SJCRH30 (cell line): ENCODE results near the gene MYG1. TPM values are rescaled to one million over a fixed set of nuclear protein-coding genes. Genes with fewer than 3 reads are reported as not detected.
"Not testable (repeated sequence)": the region's sequence is repeated elsewhere in the genome, so short reads cannot be mapped to it uniquely, and the experiment has no call there.

Experiments used
- DNase-seq, 2 experiments: peaks; one replicate each; pipeline ENCODE4 v3.0.0-alpha.2; 2015 to 2020
- H3K27ac ChIP-seq: fragments of 250-450 bp; sonication (Bioruptor Pico); 2 replicates; pipeline ENCODE4 v1.5.1; 2020; ENCODE audit warnings: mild to moderate bottlenecking, moderate library complexity
- H3K27me3 ChIP-seq: fragments of 250-450 bp; sonication (Bioruptor Pico); 2 replicates; pipeline ENCODE4 v1.5.1; 2020; ENCODE audit warnings: mild to moderate bottlenecking, moderate library complexity
- H3K36me3 ChIP-seq: fragments of 250-450 bp; sonication (Bioruptor Pico); 2 replicates; pipeline ENCODE4 v1.5.1; 2020; ENCODE audit warnings: mild to moderate bottlenecking, moderate library complexity
- H3K4me1 ChIP-seq: fragments of 250-450 bp; sonication (Bioruptor Pico); 2 replicates; pipeline ENCODE4 v1.5.1; 2020; ENCODE audit warnings: mild to moderate bottlenecking, moderate library complexity
- H3K4me3 ChIP-seq: fragments of 250-450 bp; sonication (Bioruptor Pico); 2 replicates; pipeline ENCODE4 v1.5.1; 2020; ENCODE audit warnings: mild to moderate bottlenecking, moderate library complexity
- H3K9me3 ChIP-seq: fragments of 250-450 bp; sonication (Bioruptor Pico); replicated peaks from 2 replicates; pipeline ENCODE4 v1.5.1; 2020; ENCODE audit warnings: mild to moderate bottlenecking, moderate library complexity
- total RNA-seq: library from RNA; depleted of rRNA; stranded (reverse); fragments of >200 nt; shearing (Covaris generic); gene quantifications from 2 replicates; pipeline ENCODE4 v1.2.3, GENCODE V29; 2014

Gene MYG1
- total RNA-seq, 1 experiment from 2014 or later, result 35.8 TPM

DNA sequence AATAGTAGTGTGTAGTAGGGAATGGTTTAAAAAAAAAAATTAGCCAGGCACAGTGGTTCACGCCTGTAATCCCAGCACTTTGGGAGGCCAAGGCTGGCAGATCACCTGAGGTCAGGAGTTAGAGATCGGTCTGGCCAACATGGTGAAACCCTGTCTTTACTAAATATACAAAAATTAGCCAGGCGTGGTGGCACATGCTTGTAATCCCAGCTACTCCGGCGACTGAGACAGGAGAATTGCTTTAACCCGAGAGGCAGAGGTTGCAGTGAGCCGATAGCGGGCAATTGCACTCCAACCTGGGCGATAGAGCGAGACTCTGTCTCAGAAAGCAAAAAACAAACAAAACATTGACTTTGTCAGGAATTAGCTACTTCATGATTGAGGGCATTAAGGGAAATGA is 2.4 kb upstream of the MYG1 start:
- H3K36me3 ChIP-seq, result peaks cover 26% of the 10 kb centered on the region
- not testable (repeated sequence) for H3K4me1 ChIP-seq, H3K27me3 ChIP-seq, DNase-seq, H3K27ac ChIP-seq, H3K9me3 ChIP-seq, H3K4me3 ChIP-seq

DNA sequence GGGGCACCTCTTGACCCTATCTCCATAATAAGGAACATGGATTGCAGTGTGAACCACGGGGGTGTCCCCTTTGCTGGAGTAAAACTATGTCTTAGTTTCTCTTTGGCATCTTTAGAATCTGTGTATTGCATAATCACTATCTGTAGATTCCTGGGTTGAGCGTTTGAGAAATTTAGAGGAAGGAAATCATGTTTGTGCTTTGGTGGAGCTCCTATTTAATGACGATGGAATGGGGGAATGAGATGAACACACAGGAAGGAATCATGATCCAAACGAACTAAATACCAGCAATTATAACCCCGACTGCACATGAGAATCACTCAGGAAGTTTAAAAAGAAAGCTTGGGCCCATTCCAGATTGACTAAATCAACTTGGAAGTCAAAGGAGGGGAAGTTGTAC is 1.3 kb upstream of the MYG1 start:
- Histone ChIP-seq H3K36me3 (peaks cover 26% of the 10 kb centered on the region), H3K27ac (no peak overlapping the region), H3K4me1 (0 out of 2 replicates have a peak, but pooled peaks cover 2% of the 10 kb centered on the region), H3K4me3 (no peak overlapping the region), H3K9me3 (no peaks in the 10 kb centered on the region), H3K27me3 (no peaks in the 10 kb centered on the region)
- DNase-seq, result no peak

DNA sequence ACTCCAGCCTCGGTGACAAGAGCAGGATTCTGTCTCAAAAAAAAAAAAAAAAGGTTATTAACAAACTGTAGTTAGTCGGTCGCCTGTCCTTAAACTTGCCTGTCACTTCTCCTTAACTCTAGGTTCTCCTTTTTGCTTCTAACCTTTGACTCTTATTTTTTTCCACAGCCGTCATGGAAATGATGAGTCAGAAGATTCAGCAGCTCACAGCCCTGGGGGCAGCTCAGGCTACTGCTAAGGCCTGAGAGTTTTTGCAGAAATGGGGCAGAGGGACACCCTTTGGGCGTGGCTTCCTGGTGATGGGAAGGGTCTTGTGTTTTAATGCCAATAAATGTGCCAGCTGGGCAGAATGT is 418 bp upstream of the MYG1 start:
- Histone ChIP-seq H3K36me3 (peaks cover 23% of the 10 kb centered on the region), H3K4me1 (0 out of 2 replicates have a peak, but pooled peaks cover 2% of the 10 kb centered on the region), H3K27ac (no peak overlapping the region), H3K9me3 (no peaks in the 10 kb centered on the region), H3K4me3 (peak overlapping the region; percentile 82), H3K27me3 (no peaks in the 10 kb centered on the region)
- no peak for DNase-seq

DNA sequence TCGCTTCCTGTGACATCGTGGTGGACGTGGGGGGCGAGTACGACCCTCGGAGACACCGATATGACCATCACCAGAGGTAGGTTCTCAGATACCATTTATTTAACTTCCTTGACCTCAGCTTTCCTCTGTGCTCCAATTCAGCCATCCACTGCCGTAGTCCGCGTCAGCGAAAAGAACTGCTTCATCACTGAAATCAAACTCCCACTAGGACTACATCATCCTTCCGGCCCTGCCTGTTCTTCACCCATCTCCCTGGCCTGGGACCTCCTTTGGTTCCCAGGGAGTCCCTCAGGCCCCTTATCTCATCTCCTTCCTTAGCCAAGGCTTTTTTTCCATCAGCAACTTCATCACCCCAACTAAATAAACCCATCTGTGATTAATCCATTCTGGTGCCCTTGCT is 692 bp downstream of the MYG1 start:
- peaks cover 23% of the 10 kb centered on the region for H3K36me3 ChIP-seq
- H3K4me3 ChIP-seq, result peak overlapping the region; percentile 82
- H3K27ac ChIP-seq, result peak overlapping the region; percentile 3; the same call in 1 of the 2 replicates
- no peaks in the 10 kb centered on the region for H3K27me3 ChIP-seq
- H3K9me3 ChIP-seq, result no peaks in the 10 kb centered on the region
- H3K4me1 ChIP-seq, result 0 out of 2 replicates have a peak, but pooled peaks cover 2% of the 10 kb centered on the region
- DNase-seq, result peak in 1 of 2 experiments; percentile 14

DNA sequence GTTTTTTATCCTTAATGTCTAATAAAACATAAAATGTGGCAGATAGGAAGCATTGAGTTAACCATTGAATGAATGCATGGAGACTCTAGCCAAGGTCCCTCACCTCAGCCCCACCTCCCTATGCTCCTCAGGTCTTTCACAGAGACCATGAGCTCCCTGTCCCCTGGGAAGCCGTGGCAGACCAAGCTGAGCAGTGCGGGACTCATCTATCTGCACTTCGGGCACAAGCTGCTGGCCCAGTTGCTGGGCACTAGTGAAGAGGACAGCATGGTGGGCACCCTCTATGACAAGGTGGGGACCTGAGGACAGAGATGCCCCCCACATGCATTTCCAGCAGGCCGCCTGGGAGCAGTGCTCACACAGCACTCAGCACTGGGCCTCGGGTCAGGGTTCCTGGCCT is 3.4 kb downstream of the MYG1 start:
- H3K36me3 ChIP-seq, result peaks cover 14% of the 10 kb centered on the region
- 0 out of 2 replicates have a peak, but pooled peaks cover 2% of the 10 kb centered on the region for H3K4me1 ChIP-seq
- H3K4me3 ChIP-seq, result no peak overlapping the region
- no peak overlapping the region for H3K27ac ChIP-seq
- no peak for DNase-seq
- H3K27me3 ChIP-seq, result no peaks in the 10 kb centered on the region
- H3K9me3 ChIP-seq, result no peaks in the 10 kb centered on the region

DNA sequence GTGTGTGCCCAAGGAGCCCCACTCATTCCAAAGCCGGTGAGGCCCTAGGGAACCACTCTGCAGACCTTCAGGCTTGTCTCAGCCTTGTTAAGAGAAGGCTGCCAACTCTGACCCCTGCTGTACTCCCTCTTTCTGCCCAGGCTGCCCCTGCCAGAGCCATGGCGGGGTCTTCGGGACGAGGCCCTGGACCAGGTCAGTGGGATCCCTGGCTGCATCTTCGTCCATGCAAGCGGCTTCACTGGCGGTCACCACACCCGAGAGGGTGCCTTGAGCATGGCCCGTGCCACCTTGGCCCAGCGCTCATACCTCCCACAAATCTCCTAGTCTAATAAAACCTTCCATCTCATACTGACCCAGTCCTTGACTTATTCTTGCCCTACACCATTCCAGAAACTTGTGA is 7.3 kb downstream of the MYG1 start:
- Histone ChIP-seq H3K9me3 (no peaks in the 10 kb centered on the region), H3K36me3 (peaks cover 6% of the 10 kb centered on the region), H3K4me1 (no peaks in the 10 kb centered on the region), H3K27ac (no peak overlapping the region), H3K4me3 (no peak overlapping the region), H3K27me3 (no peaks in the 10 kb centered on the region)
- no peak for DNase-seq

- no peak for DNase-seq
- Histone ChIP-seq H3K27ac (no peak overlapping the region), H3K4me3 (no peak overlapping the region), H3K9me3 (no peaks in the 10 kb centered on the region), H3K27me3 (no peaks in the 10 kb centered on the region), H3K4me1 (no peaks in the 10 kb centered on the region), H3K36me3 (no peaks in the 10 kb centered on the region; the same call in 1 of the 2 replicates)
These were observed 8.8 kb downstream of the MYG1 start for GRCh38 chr12:53308276-53308675.

DNA sequence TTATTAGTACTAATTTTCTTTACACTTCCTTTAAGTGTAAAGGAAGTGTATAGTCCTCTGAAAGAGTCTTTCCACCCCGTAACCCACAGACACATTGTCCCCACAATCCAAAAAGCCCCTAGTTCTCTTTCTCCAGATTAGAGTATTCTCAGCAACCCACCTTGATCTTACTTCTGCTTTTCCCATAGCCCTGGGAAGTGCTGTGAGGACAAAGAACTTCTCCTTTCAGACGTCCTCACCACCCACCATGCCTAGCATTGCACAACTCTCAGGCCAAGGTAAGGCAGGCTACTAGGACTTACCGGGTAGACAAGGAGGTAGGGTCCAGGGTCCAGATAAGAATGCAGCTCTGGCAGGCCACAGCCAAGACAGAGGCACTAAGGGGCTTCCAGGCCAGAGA is 14.5 kb downstream of the MYG1 start:
- DNase-seq, result no peak

DNA sequence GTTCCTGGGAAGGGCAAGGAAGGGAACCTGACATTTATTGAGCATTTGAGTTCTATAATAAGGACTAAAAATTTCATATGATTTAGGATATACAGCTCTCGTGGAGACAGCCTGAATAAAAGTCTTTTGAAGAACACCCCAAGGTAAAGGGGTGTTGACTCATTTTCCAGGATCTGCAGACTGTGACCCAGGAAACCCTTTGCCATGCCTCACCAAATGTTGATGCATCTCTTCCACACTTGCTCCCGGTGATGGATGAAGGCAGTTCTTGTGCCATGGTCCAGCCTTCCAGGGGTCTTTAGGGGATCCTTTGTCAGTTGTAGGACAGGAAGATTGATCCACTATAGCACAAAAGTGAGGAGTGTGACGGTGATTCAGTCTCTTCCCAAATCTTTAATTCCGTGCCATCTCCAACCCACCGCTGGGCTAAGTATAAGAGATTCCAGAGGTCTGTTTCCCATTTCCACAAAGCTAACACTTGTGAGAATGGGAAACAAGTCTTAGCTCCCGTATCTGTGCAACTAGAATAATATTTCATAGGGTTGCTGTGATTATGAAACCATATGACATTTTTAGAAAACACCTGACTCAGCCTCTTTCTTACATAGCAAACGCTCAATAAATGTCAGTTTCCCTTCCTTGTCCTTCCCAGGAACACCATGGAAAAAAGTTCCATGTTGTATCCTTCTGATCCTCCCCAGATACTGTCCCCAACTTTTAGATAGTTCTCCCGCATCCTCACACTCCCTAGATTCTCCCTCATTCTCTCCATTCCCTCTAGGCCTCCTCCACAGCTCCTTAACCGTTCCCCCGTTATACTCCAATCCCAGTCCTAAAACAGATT is 21.1 kb downstream of the MYG1 start:
- H3K27me3 ChIP-seq, result no peaks in the 10 kb centered on the region
- no peaks in the 10 kb centered on the region for H3K36me3 ChIP-seq
- no peaks in the 10 kb centered on the region for H3K9me3 ChIP-seq
- H3K27ac ChIP-seq, result peak overlapping the region; percentile 79; the same call in 1 of the 2 replicates
- H3K4me1 ChIP-seq, result 0 out of 2 replicates have a peak, but pooled peaks cover 4% of the 10 kb centered on the region
- DNase-seq, result no peak
- H3K4me3 ChIP-seq, result peak overlapping the region; percentile 85

More for the DNA sequence above, 14.5 kb downstream of the MYG1 start:
- no peaks in the 10 kb centered on the region for H3K4me1 ChIP-seq
- H3K4me3 ChIP-seq, result no peak overlapping the region
- H3K36me3 ChIP-seq, result no peaks in the 10 kb centered on the region
- H3K27ac ChIP-seq, result no peak overlapping the region
- no peaks in the 10 kb centered on the region for H3K9me3 ChIP-seq
- no peaks in the 10 kb centered on the region for H3K27me3 ChIP-seq

- peak overlapping the region; percentile 71 for H3K4me3 ChIP-seq
- H3K36me3 ChIP-seq, result no peaks in the 10 kb centered on the region
- no peak for DNase-seq
- peak overlapping the region; percentile 80; the same call in 1 of the 2 replicates for H3K27ac ChIP-seq
- H3K9me3 ChIP-seq, result no peaks in the 10 kb centered on the region
- peaks cover 10% of the 10 kb centered on the region for H3K27me3 ChIP-seq
- H3K4me1 ChIP-seq, result 0 out of 2 replicates have a peak, but pooled peaks cover 4% of the 10 kb centered on the region
These were observed 24.8 kb downstream of the MYG1 start for GRCh38 chr12:53324113-53324778.

DNA sequence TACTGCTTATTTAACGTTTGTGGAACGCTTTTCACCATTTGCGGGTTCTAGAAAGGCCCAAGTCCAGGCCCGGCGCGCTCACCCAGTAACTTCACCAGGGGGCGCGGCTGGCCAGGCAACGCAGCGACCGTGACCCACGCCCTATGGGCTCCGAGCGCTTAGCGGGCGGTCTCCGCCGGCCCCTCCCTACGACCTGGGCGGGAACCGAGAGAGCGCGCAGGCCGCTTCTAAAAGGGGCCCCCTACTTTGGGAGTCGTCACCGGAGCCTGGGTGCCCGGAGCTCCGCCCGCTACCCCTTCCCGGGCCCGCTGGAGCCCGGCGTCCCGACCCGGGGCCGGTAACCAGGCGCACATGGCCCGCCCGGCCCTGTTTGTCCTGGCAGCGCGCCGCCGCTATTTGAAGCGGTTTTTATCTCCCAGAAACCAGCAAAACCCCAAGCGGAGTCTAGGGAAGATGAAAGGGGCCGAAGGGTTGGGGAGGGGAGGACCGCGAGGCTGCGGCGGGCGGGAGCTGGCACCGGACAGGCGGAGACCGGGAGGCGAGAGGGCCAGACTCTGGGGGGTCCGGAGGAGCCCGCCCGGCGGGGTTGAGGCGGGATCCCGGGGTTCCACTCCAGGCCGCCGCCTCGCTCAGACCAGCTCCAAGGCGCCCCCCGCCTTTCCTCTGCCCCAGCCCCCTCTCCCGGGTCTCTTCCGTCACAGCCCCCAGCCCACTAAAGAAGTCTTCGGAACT is 25.4 kb downstream of the MYG1 start:
- H3K4me3 ChIP-seq, result peak overlapping the region; percentile 71
- H3K9me3 ChIP-seq, result no peaks in the 10 kb centered on the region
- peak overlapping the region; percentile 80 for H3K27ac ChIP-seq
- H3K36me3 ChIP-seq, result no peaks in the 10 kb centered on the region
- 0 out of 2 replicates have a peak, but pooled peaks cover 4% of the 10 kb centered on the region for H3K4me1 ChIP-seq
- peaks cover 10% of the 10 kb centered on the region for H3K27me3 ChIP-seq
- peak; percentile 91 to 93 for DNase-seq

DNA sequence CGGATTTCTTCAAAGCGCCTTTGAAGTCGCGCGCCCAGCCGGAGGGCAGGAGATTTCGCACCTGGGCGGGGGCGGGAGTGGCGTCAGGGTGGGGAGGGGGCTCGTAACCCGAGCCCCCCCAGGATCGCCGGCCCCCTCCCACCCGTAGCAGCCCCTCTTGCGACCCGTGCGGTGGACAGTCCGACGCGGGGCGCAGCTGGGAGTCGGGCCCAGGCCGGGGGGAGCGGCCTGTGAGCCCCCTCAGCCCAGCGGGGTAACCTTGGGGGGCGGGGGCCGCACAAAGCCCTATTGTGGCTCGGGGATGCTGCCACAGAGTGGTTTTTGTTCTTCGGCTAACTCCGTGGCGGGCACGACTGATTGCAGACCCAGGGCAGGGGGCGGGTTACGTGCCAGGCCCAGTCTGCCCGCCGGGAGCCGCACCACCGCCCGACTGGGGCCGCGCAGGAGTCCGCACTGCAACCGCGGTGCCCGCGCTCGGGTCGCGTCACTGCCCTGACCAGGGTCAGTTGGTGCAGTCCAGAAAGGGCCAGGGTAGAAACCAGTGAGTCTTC is 26.1 kb downstream of the MYG1 start:
- H3K9me3 ChIP-seq, result no peaks in the 10 kb centered on the region
- H3K4me1 ChIP-seq, result 0 out of 2 replicates have a peak, but pooled peaks cover 4% of the 10 kb centered on the region
- DNase-seq, result peak; percentile 28 to 38
- H3K4me3 ChIP-seq, result peak overlapping the region; percentile 71
- H3K36me3 ChIP-seq, result no peaks in the 10 kb centered on the region
- H3K27me3 ChIP-seq, result peaks cover 10% of the 10 kb centered on the region
- H3K27ac ChIP-seq, result peak overlapping the region; percentile 80

DNA sequence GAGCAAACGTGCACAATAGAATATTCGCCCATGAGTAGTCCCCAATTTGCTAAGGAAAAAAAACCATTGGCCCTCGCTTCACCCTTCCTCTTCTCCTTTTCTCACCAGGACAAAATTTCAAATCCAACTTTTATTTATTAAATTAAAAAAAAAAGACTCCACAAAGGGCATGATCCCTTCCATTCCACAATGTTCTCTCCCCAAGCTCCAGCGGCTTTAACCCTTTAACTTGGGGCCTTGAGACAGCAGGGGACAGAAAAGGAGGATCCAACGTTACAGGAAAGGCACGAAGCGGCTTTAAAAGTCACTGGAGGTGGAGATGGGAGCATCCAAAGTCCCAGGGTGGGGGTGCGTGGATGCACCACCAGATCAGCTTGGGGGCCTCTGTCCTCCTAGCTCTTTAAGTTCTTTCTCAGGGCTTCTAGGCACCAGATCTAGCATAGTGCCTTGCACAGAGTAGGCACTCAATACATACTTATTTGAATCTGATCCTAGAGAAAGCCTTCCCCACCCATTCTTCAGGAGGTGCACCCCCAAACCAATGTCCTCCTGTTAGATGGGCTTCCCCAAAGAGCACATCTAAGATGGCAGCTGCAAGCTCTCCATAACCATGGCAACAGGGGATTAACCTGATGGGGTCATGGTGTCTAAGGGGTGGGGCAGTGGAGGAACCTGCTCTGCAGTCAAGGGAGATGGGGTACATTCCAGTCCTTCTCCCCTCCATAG is 27.1 kb downstream of the MYG1 start:
- H3K4me3 ChIP-seq, result no peak overlapping the region
- no peak overlapping the region for H3K27ac ChIP-seq
- H3K4me1 ChIP-seq, result 0 out of 2 replicates have a peak, but pooled peaks cover 4% of the 10 kb centered on the region
- DNase-seq, result no peak
- H3K9me3 ChIP-seq, result no peaks in the 10 kb centered on the region
- peaks cover 10% of the 10 kb centered on the region for H3K27me3 ChIP-seq
- H3K36me3 ChIP-seq, result no peaks in the 10 kb centered on the region
